GM12872 (cell line): ENCODE data around the gene ZMPSTE24.

Source experiments
- TF ChIP-seq, protein P1 (sequence below): IDR thresholded peaks from 3 replicates; pipeline ENCODE4 v1.5.1; 2011; ENCODE audit warnings: low read depth, mild to moderate bottlenecking, low read length, moderate library complexity; ENCODE audit not compliant: insufficient read depth

The ZMPSTE24 gene

DNA sequence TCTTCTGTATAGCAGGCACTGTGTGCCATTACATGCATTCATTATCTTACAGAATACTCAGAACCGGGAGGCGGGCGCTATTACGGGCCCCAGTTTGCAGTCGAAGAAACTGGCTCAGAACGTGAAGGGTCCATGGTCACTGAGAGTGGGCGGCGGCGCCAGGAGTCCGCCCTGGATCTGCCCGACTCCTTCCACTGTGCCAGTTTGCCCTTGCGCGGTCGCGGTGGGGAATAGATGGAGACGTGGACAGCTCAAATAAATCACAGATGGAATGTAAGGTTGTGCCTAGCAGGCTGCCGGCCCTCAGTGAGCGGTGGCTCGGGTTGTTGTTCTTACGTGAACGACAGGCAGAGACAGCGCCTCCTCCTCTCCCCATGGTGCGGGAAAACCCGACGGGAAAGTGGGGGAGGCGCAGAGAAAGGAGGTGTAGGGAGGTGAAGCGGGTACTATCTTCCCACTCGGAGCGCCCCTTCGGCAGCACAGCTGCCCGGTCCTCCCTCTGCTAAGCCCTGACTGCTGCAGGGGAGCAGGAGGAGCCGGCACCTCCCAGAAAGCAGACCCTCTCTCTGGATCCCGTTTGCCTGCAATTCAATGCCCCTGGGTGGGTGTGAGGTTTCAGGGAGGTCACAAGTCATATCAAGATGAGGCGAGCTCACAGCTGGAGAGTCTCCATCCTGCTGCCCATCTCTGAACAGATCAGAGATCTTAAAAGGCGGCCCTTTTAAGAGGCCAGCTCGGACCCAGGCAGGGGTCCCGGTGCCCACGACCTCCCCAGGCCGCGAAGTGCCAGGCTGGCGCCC is 58.0 kb downstream of the ZMPSTE24 start:
- TF ChIP-seq, protein P1, sequence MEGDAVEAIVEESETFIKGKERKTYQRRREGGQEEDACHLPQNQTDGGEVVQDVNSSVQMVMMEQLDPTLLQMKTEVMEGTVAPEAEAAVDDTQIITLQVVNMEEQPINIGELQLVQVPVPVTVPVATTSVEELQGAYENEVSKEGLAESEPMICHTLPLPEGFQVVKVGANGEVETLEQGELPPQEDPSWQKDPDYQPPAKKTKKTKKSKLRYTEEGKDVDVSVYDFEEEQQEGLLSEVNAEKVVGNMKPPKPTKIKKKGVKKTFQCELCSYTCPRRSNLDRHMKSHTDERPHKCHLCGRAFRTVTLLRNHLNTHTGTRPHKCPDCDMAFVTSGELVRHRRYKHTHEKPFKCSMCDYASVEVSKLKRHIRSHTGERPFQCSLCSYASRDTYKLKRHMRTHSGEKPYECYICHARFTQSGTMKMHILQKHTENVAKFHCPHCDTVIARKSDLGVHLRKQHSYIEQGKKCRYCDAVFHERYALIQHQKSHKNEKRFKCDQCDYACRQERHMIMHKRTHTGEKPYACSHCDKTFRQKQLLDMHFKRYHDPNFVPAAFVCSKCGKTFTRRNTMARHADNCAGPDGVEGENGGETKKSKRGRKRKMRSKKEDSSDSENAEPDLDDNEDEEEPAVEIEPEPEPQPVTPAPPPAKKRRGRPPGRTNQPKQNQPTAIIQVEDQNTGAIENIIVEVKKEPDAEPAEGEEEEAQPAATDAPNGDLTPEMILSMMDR = 0 out of 3 replicates have a peak, but pooled peaks have one; percentile 7

DNA sequence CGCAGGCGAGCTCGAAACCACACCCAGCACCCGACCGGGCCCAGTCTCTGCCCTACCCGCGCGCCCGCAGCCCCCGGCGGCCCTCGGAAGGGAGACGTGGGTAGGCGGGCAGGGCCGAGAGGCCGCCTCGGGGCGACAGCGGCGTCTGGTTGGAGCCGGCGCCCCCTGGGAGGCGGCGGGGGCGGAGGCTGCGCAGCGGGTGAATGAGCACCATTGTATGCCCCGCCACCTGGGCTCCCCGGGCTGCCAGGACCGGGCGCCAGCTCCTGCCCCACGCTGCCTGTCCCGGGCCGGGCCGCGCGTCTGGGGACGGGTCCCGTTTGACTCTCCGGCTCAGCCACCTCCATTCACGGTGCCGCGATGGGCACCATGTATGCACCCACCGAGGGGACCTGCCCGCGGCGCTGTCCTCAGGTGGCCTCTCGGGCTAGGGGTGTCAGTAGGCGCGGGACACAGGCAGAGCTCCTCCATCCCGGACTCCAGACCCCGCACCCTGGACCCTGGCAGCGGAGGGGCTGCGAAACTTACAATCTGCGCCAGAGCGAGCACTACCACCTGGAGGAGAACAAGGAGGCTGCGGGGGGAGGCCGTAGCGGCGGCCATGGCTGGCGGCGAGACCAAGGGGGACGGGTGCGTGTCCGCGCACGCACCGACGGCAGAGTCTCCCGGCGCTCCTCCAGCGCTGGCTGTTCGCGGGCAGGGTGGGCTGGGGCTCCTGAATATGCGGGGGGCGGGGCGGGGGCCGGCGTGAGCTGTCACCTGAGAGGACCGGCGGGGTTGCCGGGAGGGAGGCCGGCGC is 58.8 kb downstream of the ZMPSTE24 start, which contains the start of gene COL9A2:
Gene COL9A2 (minus strand): TSS at position 692 of the 799 bp plus-strand sequence. CDS start 89 bp downstream, at position 603.
- TF ChIP-seq, protein P1 = peak; percentile 19; the same call in 1 of the 3 replicates

DNA sequence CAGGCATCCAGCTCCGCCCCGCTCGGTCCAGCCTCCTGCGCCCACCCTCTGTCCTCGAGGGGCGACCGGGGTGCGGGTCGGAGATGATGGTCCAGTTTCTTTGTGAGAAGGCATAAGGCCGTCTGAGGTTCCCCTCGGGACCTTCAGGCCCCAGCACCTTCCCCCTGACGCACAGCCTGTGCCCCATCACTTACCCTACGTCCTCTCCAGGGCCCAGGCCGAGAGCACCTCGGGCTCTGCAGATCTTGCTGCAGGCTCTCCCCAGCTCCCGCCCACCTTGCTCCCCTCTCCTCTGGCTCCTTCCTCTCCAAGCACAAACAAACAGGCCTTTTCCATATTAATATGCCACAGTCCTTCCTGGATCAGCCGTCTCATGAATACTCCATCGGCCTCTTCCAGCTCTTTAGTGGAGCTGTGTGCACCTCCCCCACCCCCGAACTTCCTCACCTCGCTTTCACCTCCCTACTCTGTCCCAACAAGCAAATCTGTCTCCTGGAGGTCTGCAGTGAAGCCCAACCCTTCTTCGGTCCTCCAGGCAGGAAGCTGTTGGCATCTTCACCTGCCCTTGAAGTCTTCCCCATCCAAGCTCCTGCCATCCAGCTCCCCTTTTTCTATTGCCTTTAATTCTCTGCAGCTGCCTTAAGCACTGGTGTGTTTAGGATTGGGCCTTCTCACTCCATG is 59.5 kb downstream of the ZMPSTE24 start:
- TF ChIP-seq, protein P1 = no peak

DNA sequence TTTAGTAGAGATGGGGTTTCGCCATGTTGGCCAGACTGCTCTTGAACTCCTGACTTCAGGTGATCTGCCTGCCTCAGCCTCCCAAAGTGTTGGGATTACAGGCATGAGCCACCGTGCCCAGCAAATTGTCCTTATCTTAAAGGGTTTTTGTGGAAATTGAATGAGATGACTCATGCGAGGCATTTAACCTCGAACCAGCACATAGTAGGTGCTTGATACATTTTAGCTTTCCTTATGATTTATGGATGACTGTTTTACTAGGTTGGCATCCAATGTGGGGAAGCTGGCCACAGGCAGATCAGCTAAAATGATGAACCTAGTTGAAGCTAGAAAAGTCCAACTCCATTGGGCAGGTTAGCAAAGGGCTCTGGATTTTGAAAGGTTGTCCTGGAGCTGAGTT is 60.4 kb downstream of the ZMPSTE24 start:
- TF ChIP-seq, protein P1 = no peak

DNA sequence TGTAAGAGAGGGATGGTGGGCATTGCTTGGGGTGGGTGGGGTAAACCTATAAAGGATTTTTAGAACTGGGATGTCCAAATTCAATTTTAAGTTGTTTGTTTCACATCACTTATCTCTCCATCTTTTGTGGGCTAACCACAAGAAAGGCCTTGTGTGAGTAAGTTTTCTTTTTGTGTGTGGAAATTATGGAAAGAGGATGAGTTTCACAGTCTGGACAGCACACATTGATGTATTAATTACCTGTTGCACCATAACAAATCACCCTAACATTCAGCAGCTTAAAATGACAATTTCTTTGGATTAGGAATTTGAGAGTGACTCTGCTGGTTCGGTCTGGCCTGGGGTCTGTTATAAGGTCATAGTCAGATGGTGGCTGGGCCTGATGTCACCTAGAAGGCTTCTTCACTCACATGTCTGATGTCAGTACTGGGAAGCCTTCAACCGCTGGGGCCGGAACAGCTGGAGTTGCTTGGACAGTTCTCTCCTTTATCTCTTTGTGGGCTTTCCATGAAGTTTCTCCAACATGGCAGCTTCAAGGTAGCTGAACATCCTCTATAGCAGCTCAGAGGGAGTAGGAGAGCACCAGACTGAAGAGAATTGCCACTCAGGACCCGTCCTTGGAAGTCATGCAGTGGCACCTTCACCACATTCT is 61.1 kb downstream of the ZMPSTE24 start:
- TF ChIP-seq, protein P1 = no peak

DNA sequence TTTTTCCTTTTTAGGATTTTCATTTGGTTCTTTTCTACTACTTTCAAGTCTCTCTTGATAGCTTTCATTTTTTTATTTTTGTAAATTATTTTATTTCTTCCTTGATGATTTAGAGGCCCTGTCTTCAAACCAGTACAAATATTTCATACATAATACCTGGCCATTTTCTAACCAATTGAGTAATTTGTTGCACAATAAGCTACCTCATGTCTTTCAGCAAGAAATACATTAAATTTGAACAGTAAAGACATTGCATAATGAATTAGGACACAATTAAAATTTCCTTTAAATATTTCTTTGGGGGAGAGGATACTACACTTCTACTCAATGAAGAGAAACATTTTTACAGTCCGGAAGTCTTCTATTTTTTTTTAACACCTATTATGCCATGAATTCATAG is 74.7 kb downstream of the ZMPSTE24 start:
- TF ChIP-seq, protein P1 = no peak
